HG02943 (cell line): ENCODE data around the gene CMAS.

Experiments used
- ATAC-seq: cut with Tn5 transposase; IDR thresholded peaks from one replicate; pipeline ENCODE4 v1.9.1; 2021; ENCODE audit warnings: mild to moderate bottlenecking, low read depth, moderate library complexity; ENCODE audit not compliant: unreplicated experiment

Gene CMAS

DNA sequence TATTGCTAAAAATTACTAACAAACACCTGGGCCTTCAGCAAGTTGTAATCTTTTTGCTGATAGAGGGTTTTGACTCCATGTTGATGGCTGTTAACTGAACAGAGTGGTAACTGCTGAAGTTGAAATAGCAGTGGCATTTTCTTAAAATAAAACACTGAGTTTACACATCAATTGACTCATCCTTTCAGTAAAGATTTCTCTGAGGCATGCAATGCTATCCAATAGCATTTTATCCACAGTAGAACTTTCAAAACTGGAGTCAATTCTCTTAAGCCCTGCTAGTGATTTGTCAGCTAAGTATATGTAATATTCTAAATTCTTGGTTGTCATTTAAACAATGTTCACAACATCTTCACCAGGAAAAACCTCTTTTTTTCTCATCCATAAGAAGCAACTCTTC is 59.5 kb downstream of the CMAS start:
- ATAC-seq, result no peak

GRCh38 chr12:22110176-22110575 is 64.2 kb downstream of the CMAS start:
- no peak for ATAC-seq
